Erythroblast (primary cell): ENCODE measurements around the gene TAS2R10.

Experiments used
- GATA1 ChIP-seq: IDR thresholded peaks from 2 replicates; pipeline ENCODE4 v1.6.1; 2011; ENCODE audit warnings: low read depth, mild to moderate bottlenecking, control low read depth, low read length, moderate library complexity
- POLR2A ChIP-seq: IDR thresholded peaks from 2 replicates; pipeline ENCODE4 v1.6.1; 2011; ENCODE audit warnings: mild to moderate bottlenecking, low read length

- TF ChIP-seq POLR2A, result no peak
- TF ChIP-seq GATA1, result no peak
Observed at GRCh38 chr12:10779103-10779502, 47.1 kb downstream of the TAS2R10 start.
